HepG2 (cell line): Measurements from ENCODE around the gene PODN.

ENCODE experiments used
- CTCF ChIP-seq: sonication (generic); formaldehyde crosslinking; IDR thresholded peaks from 2 replicates; pipeline ENCODE4 v1.5.0; 2020; ENCODE audit warnings: mild to moderate bottlenecking, missing genetic modification reagents, moderate library complexity
- FOXJ3 ChIP-seq: sonication (generic); formaldehyde crosslinking; IDR thresholded peaks from 2 replicates; pipeline ENCODE4 v1.4.0; 2020; ENCODE audit warnings: missing genetic modification reagents, mild to moderate bottlenecking, borderline replicate concordance
- LRRFIP1 ChIP-seq: sonication (generic); formaldehyde crosslinking; conservative IDR thresholded peaks from 2 replicates; pipeline ENCODE4 v1.4.0; 2020; ENCODE audit warnings: missing genetic modification reagents
- ZEB1 ChIP-seq: IDR thresholded peaks from 2 replicates; pipeline ENCODE4 v1.6.1; 2012; ENCODE audit warnings: mild to moderate bottlenecking, low read depth, inconsistent platforms; ENCODE audit not compliant: insufficient replicate concordance

GRCh38 chr1:53128401-53128800, 66.4 kb downstream of the PODN start:
- TF ChIP-seq CTCF (CRISPR knock-in tag) (no peak), ZEB1 (no peak), FOXJ3 (CRISPR knock-in tag) (no peak), LRRFIP1 (CRISPR knock-in tag) (no peak)
